HG03095 (cell line): ENCODE results near the gene SLC9A3.
"Not testable (repeated sequence)": the region's sequence is repeated elsewhere in the genome, so short reads cannot be mapped to it uniquely, and the experiment has no call there.

Source experiments
- ATAC-seq: cut with Tn5 transposase; IDR thresholded peaks from one replicate; pipeline ENCODE4 v1.9.1; 2021; ENCODE audit warnings: moderate library complexity; ENCODE audit not compliant: unreplicated experiment

SLC9A3 gene

GRCh38 chr5:511476-511875, 12.8 kb downstream of the SLC9A3 start:
- no peak for ATAC-seq

DNA sequence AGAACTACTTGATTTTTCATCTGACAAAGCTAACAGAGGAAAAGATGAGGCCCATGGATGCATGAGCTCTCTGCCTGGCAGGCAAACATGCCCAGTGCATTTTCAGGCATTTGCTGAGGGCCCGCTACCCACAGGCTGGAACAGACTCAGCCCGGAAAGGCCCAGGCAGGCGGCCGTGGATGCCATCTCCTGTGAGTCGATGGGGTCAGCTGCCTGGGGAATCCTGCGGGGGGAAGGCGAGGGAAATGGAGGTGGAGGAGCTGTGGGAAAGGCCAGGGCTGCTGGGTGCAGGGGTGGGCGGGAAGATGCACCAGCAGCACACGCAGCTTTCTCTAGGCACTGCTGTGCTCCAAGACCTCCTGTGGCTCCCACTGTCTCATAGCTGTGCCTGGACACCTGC, 13.7 kb downstream of the SLC9A3 start:
- no peak for ATAC-seq

GRCh38 chr5:509611-510185, 14.6 kb downstream of the SLC9A3 start:
- no peak for ATAC-seq

DNA sequence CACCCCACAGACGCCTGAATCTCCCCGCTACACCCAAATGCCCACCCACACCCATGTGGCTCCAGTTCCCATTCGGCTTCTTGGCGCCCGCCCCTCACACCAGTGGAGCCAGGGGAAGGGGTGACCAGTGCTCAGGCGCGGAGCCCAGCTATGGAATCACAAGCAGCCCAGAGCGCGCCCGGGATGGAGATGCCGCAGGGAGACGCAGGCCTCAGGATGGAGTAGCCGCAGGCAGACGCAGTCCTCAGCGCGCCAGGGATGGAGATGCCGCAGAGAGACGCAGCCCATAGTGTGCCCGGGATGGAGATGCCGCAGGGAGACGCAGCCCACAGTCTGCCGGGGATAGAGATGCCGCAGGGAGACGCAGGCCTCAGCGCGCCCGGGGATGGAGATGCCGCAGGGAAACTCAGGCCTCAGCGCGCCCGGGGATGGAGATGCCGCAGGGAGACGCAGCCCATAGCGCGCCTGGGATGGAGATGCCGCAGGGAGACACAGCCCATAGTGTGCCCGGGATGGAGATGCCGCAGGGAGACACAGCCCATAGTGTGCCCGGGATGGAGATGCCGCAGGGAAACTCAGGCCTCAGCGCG, 16.2 kb downstream of the SLC9A3 start:
- ATAC-seq = not testable (repeated sequence)

GRCh38 chr5:505951-506525, 18.2 kb downstream of the SLC9A3 start:
- no peak for ATAC-seq

DNA sequence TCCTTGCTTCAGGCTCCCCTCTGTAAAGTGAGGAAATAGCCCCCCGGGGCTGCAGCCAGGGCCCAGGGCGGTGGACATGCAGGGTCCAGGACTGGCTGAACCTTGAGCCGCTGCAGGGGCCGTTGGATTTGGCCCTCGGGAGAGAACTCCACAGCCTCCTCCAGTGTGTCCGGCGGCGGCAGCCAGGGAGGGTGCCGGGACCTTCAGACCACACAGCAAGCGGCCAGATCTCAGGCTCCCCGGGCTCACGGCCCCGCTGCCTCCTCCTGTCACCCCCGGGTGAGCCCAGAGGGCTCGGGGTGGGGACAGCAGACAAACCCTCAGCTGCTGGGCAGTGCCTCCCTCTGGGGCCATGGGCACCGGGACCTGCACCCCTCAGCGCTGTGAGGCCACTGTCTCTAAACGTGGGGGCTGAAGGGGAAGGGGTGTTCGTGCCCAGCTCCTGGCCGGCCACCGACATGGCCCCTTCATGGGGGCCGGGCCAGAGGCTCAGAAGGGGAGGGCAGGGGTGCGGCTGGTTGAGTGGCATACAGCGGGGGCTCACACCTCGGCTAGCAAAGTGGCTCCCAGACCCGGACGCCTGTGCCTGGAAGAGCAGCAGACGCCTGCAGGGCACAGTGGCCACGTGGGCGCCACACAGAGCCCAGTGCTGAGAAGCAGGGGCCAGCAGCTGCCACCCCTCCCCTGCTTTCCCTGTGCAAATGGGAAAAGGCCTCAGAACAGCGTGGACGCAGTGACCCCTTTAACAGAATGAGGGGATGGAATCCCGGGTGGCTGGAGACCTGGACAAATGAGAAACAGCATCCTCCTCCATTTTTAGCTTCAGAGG, 19.7 kb downstream of the SLC9A3 start:
- no peak for ATAC-seq

DNA sequence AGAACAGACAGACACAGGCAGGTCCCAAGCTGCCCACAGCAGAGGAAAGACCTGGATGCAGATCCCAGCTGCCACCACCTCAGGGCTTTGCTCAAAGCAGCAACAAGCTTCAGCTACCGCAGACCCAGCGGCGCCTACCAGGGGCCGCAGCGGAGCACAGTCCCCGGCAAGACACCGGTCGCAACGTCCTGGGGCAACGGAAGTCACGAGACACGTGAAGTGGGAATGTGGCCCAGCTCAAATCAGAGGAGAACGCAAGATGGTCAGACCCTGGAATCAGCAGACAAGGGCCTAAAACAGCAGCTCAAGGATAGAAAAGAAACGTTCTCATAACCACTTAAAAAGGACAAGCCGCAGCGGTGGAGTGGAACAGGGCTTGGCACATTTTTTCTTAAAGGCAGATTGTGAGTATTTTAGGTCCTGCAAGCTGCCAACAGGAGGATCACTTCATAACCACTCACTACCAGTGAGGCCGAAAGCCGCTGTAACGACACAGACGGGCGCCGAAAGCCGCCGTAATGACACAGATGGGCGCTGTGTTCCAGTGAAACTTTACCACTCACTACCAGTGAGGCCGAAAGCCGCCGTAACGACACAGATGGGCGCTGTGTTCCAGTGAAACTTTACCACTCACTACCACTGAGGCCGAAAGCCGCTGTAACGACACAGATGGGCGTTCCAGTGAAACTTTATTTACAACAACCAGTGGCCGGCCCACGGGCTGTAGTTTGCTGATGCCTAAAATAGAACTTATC, 21.7 kb downstream of the SLC9A3 start:
- ATAC-seq = no peak

DNA sequence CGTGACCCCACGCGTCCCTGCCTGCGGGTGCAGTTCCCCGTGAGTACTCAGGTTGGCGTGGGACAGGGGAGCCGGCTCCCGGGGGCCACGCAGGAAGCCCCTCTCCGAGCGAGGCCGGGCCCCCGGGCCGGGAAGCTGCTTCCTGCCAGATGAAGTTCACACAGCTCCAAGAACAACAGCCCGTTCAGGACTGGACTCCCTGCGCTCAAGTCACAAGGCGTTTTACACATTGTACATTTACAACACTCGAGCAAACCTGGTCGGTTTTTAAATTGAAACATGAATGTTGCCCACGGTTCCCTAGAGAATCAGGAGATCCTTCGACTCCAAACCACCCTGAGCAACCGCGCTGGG, 22.4 kb downstream of the SLC9A3 start:
- ATAC-seq = no peak

- ATAC-seq = no peak
Measured at GRCh38 chr5:501105-501830, 23.0 kb downstream of the SLC9A3 start.

GRCh38 chr5:500491-500890, 23.8 kb downstream of the SLC9A3 start:
- no peak for ATAC-seq

DNA sequence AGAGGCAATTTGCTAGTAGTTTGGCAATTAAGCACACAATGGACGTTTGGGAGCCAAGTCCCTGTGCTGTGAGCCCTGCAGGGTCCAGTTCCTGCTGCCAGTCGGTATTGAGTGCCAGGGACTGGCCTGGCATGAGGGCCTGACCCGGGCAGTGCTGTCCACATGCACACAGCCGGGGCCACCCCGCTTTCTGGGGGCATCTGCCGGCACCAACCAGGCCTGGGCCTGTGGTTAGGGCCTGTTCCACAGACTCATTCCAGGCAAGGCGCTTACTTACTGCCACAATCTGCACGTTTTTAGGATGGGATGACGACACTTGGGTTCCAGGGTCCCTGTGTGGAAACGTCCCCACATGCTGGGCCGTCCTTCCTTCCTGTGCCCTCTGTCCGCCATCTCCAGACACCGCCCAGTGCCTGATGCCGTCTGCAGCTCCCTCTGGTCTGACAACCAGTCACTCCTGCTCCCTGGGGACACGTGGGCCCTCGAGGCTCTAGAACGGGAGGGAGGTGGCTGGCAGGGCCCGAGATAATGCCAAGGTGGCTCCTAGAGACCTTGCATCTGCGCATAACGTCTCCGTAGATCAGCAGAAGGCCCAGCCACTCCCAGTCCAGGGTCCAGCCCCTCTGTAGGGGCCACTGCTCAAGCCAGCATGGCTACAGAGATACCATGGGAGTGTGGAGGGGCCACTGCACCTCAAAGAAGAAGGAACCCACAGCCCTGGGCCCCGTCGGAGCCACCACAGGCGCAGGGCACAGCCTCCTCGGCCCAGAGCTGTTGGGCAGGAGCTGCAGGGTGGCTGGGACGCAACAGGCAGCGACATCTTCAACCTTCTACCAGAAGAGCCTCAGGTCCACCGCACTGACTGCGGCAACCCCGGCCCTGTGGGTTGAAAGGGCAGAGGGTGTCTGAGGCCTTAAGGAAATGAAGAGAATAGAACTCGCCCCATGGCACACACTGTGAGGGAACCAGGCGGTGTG, 24.7 kb downstream of the SLC9A3 start:
- no peak for ATAC-seq

GRCh38 chr5:497871-498509, 26.3 kb downstream of the SLC9A3 start:
- ATAC-seq = no peak

- no peak for ATAC-seq
Measured at GRCh38 chr5:497090-497700, 27.1 kb downstream of the SLC9A3 start.

DNA sequence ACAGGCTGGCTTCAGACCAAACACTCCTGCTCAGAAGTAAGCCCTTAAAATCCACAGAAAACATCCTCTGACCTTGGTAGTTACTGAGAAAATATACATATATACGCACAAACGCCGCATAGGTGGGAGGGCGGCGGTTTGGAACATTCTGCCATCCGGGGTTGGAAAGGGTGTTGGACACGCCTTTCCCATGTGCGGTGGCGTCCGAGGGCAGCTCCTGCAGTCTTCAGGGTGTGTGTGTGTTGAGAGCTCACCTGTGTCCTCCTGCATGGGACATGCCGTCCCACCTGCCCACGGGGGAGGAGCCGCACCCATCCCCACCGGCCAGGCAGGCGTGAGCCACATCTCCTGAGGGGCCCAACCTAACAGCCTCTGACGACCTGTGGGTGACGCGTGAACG, 28.2 kb downstream of the SLC9A3 start:
- no peak for ATAC-seq

DNA sequence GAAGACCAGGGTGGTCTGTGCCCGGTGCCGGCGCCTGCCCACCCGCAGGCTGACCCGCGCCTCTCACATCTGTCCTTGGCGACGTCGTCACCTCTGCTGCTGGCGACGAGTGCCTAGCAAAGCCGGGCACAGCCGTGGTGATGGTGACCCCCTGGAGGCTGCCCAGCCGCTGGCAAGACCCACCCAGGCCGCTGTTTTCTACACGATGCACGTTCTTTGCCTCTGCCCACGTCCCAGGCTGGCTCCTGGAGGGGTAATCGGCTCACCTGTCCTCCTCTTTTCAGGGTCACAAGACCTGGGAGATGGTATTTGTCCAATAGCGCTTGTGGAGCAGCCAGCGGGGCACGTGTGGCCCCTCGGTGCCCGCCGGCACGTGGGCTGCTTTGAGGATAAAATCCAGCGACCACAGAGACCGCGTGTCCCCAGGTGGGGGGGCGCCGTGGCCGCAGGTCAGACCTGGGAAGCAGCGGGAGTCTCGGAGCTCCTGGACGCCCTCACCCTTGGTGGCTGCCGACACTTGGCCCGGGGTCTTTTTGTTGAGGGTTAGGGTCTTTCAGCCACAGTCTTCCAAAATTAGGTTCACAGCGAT, 29.5 kb downstream of the SLC9A3 start:
- no peak for ATAC-seq

- ATAC-seq = no peak
Measured at GRCh38 chr5:493758-494157, 30.5 kb downstream of the SLC9A3 start.

GRCh38 chr5:493119-493701, 31.0 kb downstream of the SLC9A3 start:
- ATAC-seq = no peak
